ELF-1 (cell line): ENCODE results near the gene SLC25A17.
"Not testable (repeated sequence)": the region's sequence is repeated elsewhere in the genome, so short reads cannot be mapped to it uniquely, and the experiment has no call there.

Source experiments
- DNase-seq: peaks from one replicate; pipeline ENCODE4 v3.0.0-alpha.2; 2016; ENCODE audit warnings: low read depth, low spot score

Gene SLC25A17, protein sequence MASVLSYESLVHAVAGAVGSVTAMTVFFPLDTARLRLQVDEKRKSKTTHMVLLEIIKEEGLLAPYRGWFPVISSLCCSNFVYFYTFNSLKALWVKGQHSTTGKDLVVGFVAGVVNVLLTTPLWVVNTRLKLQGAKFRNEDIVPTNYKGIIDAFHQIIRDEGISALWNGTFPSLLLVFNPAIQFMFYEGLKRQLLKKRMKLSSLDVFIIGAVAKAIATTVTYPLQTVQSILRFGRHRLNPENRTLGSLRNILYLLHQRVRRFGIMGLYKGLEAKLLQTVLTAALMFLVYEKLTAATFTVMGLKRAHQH

GRCh38 chr22:40818747-40819598 lies at the start of gene SLC25A17:
SLC25A17 (minus strand) TSS chr22:40819346; CDS start chr22:40819248, 98 bp downstream.
- peak; percentile 83 for DNase-seq

DNA sequence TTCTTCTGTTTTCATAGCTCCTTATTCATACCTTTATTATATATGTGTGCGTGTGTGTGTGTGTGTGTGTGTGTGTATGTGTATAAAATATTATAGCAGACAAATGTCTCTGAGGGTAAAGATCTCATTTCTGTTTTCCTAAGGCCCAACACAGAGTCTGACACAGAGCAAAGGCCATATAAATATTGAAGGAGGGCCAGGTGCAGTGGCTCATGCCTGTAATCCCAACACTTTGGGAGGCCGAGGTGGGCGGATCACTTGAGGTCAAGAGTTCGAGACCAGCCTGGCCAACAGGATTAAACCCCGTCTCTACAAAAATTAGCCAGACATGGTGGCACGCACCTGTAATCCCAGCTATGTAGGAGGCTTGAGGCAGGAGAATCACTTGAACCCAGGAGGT lies 49.2 kb upstream of the SLC25A17 start:
- not testable (repeated sequence) for DNase-seq

GRCh38 chr22:40867109-40867508 lies 48.0 kb upstream of the SLC25A17 start:
- DNase-seq, result no peak

DNA sequence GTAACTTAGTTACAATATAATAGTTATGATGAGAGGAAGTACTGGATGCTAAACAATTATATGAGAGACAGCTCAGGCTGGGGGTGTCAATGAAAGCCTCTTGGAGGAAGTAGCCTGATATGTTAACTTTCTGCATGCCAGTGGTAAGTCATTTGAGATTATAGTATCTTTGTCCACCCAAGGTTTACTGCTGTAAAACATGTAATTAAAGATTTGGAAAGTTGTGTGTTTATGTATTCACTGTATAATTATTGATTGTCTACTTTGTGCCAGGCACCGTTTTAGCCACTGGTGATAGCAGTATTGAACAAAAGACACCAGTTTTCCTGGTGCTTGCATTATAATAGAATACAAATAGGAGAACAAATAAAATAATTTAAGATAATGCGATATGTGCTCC lies 43.4 kb upstream of the SLC25A17 start:
- DNase-seq, result no peak

DNA sequence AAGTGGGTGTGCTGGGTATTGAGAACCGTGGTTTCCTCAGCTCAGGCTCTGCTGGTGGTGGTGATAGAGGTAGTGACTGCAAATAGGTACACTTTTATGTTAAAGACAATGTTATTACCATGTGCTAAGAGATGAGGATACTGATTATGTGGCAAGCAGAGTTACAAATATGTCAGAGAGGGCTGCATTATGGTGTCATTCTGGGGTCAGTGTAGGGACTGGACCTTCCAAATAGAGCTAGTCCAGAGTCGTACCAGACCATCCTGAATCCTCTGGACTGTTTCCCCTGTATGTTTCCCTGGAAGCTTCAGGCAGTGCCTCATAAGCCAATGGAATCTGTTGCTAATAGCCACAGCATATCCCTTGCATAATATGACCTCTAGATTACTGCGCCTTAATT lies 42.9 kb upstream of the SLC25A17 start, which contains the start of gene DNAJB7:
Gene DNAJB7, minus strand, starts transcription at position 101 of the 400 bp plus-strand sequence. CDS start 119 bp downstream, outside the sequence.
- DNase-seq, result no peak

- DNase-seq, result no peak
Observed at GRCh38 chr22:40857309-40857855, 38.2 kb upstream of the SLC25A17 start.

DNA sequence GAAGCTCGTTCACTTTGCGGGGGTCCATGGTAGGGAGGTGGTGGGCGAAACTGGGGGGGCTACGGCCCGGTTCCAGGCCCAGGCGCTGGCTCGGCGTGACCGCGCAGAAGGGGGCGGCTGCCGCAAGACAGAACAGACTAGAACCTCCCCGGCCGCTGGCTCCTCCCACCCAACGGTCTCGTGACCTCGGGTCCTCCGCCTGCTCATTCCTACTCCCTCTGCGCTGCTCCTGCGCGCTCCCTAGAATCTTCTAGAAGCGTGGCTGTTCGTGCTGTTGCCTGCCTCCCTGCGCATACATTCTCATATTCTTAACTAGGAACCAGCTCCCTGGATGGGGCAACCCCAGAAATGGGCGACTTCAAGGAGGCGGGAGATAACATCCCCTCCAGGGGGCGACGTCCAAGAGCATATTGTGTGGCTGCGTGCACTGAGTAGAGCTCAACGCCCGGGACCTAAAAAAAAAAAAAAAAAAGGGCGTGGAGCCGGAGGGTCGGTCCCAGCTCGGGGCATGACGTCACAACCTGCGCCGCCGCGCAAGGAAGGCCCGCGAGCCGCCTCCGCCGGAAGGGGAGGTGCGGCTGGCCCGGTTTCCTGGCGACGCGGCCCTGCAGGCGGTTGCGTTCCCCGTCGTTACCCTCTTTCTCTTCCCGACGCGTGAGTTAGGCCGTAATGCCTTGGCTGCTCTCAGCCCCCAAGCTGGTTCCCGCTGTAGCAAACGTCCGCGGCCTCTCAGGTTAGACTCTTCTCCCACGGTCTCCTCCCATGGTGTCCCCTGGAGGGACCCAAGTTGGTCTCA lies 37.6 kb upstream of the SLC25A17 start, which contains the start of the genes ST13 and XPNPEP3:
Gene ST13, minus strand, starts transcription at position 127 of the 796 bp plus-strand sequence. Its CDS starts 99 bp downstream, at position 28.
Gene XPNPEP3, plus strand, starts transcription at position 636 of the 796 bp plus-strand sequence. Its CDS starts 34 bp downstream, at position 670.
- DNase-seq, result peak; percentile 98

- DNase-seq, result no peak
Observed at GRCh38 chr22:40855979-40856512, 36.9 kb upstream of the SLC25A17 start.

- peak; percentile 12 for DNase-seq
Observed at GRCh38 chr22:40855071-40855978, 36.2 kb upstream of the SLC25A17 start.

DNA sequence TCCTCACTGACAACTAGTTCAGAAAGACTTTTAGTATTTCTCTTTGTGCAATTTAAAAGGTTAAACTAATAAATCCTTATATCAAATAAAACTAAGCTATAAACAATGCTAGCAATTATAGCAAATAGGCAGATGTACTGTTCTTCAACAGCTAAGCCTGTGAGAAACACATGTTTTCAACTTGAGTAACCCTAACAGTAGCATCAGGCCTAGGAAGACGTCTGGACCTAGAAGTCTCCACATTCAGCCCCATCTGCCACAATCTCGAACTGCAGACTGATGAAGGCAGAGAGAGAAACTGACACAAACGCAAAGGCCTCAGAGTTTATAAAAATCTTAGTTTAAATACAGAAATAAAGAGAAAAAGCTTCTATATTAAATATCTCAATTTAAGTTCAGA lies 34.8 kb upstream of the SLC25A17 start:
- no peak for DNase-seq

DNA sequence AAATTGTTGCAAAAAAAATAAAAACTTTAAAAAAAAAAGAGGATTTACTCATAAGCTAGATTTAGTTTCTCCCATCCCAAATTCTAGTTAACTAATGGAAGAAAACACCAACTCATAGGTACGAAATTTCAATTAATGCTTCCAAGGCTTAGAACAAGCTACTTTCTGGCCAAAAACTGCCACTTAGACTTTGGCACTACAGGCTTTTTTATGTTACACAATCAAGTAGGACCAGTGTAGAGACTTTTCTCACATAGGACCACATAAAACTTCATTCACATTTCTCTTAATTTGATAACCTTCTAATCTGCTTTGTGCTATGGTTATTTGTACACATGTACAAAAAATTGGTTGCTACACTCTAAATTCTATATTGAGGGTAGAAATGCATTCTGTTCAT lies 34.2 kb upstream of the SLC25A17 start:
- no peak for DNase-seq

GRCh38 chr22:40845816-40846215 lies 26.7 kb upstream of the SLC25A17 start:
- not testable (repeated sequence) for DNase-seq

GRCh38 chr22:40844951-40845350 lies 25.8 kb upstream of the SLC25A17 start:
- no peak for DNase-seq

- DNase-seq, result no peak
Observed at GRCh38 chr22:40838486-40838885, 19.3 kb upstream of the SLC25A17 start.

DNA sequence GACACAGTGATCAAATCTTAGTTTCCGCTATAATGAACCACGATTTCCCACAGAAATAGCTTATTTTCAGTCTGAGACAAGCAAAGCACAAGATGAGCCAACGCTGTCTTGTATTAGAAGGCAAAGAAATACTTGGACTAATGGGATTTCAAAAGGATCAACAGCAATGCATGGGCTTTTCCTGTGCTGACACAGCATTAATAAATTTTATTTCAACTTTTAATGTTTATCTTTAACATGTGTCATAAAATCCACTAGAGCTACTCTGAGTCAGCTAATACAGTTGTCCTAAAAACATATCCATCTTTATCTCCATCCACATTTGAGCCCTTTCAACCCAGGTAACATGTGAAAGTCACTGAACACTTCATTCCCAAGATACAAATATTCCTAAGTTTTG lies 15.5 kb upstream of the SLC25A17 start:
- no peak for DNase-seq

- DNase-seq, result no peak
Observed at GRCh38 chr22:40829131-40829530, 10.0 kb upstream of the SLC25A17 start.

GRCh38 chr22:40826984-40827741 lies 8.0 kb upstream of the SLC25A17 start:
- peak; percentile 33 for DNase-seq

- DNase-seq, result not testable (repeated sequence)
Observed at GRCh38 chr22:40826292-40826691, 7.1 kb upstream of the SLC25A17 start.

DNA sequence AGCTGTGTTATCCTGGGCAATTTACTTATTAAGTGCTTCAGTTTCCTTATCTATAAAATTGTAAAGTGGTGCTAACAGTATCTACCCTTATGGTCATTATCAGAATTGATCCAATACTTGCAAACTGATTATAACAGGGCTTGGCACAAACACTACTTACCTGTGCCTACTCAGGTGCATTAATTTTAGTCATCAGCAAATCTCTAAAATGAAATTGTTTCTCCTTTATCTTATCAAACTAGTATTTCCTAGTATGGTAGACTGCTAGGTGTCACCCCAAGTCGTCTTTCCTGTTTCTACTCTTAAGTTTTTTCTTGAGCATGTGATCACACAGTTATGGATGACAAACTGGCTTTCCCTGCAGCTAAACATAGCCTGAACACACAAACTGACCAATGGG lies 4.3 kb upstream of the SLC25A17 start:
- DNase-seq, result no peak
